Measurements from ENCODE around the gene RPL4.

Gene RPL4

DNA sequence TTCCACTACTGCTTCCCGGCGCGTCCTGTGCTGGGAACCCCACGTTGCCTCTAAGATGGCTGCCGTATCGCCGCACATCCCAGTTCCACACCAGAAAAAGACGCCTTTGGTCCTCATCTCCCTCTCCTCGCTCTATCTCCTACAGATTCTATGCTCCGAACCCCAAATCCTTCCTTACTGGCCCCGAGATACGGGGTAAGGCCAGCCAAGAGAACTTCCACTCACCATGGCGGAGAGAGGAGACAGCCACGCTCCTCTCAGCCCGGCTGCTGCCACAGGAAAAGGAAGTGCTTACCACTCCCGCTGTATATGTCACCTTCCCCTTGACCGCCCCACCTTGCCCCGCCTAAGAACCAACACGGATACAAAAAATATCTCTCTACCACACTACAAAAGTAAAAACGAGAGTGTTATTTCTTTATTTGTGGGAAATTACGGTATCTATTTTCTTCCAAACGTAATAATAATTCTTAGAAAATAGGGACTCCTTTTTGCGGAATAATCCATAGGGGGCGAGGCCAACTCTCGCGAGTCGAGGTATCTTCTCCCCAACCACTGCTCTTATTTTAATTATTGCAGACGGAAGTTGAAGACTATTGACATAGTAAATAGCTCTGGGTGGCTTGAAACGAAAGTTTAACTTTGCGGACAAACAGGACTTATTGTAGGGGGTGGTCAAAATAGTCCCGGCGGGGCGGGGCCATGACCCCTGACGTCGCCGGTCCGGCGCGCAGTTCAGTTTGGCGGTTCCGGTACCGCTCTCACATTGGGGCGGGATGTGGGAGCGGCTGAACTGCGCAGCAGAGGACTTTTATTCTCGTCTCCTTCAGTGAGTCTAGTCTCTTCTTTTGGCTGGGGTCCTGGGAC lies at the start of gene RPL4, which contains the start of gene ZWILCH:
Gene RPL4 (minus strand): TSS at position 293 of the 867 bp plus-strand sequence. CDS start 65 bp downstream, at position 228.
Gene ZWILCH (plus strand): TSS at position 764 of the 867 bp plus-strand sequence. CDS start 13 bp downstream, at position 777.
- peak within 1 kb of the TSS; percentile 86 for H3K4me3 ChIP-seq (ENCODE audit: low read depth, low read length)
- DNase-seq (ENCODE audit: low read depth), result peak; percentile 95
- TF ChIP-seq, protein P1, sequence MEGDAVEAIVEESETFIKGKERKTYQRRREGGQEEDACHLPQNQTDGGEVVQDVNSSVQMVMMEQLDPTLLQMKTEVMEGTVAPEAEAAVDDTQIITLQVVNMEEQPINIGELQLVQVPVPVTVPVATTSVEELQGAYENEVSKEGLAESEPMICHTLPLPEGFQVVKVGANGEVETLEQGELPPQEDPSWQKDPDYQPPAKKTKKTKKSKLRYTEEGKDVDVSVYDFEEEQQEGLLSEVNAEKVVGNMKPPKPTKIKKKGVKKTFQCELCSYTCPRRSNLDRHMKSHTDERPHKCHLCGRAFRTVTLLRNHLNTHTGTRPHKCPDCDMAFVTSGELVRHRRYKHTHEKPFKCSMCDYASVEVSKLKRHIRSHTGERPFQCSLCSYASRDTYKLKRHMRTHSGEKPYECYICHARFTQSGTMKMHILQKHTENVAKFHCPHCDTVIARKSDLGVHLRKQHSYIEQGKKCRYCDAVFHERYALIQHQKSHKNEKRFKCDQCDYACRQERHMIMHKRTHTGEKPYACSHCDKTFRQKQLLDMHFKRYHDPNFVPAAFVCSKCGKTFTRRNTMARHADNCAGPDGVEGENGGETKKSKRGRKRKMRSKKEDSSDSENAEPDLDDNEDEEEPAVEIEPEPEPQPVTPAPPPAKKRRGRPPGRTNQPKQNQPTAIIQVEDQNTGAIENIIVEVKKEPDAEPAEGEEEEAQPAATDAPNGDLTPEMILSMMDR (IDR thresholded peaks at IDR 0.05; ENCODE audit: insufficient read depth, low read depth, low read length, missing control alignments), result no peak

DNA sequence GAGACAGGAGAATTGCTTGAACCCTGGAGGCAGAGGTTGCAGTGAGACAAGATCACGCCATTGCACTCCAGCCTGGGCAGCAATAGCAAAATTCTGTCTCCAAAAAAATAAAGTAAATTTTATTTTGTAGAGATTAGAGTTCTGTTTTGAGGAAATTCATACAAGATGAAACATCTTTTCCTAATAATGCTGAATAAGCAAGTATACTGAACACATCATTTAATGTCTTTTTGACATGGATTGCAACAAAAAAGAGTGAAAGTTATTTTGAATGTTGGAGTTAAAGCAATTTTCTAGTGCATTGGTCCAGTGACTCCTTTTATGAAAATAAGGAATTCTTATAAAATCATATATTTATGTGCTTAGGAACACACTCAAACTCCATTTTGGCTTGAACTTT lies 40.6 kb upstream of the RPL4 start:
- DNase-seq (ENCODE audit: low read depth), result no peak
- TF ChIP-seq, protein P1 (IDR thresholded peaks at IDR 0.05; ENCODE audit: insufficient read depth, low read depth, low read length, missing control alignments), result no peak
- H3K4me3 ChIP-seq (ENCODE audit: low read depth, low read length), result no peak overlapping the region

DNA sequence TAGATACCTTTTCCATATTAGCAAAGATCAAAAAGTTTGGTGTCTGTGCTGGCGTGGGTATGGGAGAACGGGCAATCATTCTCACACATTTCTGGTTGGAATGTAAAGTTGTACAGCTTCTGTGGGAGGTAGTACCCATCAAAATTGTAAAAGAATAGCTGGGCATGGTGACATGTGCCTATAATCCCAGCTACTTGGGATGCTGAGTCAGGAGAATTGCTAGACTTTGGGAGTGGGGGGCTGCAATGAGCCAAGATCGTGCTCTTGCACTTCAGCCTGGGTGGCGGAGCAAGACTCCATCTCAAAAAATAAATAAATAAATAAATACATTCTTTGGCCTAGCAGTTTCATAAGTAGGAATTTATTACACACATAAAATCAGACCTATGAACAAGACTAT lies 38.2 kb upstream of the RPL4 start:
- TF ChIP-seq, protein P1 (IDR thresholded peaks at IDR 0.05; ENCODE audit: insufficient read depth, low read depth, low read length, missing control alignments), result no peak
- H3K4me3 ChIP-seq (ENCODE audit: low read depth, low read length), result no peak overlapping the region
- no peak for DNase-seq (ENCODE audit: low read depth)

DNA sequence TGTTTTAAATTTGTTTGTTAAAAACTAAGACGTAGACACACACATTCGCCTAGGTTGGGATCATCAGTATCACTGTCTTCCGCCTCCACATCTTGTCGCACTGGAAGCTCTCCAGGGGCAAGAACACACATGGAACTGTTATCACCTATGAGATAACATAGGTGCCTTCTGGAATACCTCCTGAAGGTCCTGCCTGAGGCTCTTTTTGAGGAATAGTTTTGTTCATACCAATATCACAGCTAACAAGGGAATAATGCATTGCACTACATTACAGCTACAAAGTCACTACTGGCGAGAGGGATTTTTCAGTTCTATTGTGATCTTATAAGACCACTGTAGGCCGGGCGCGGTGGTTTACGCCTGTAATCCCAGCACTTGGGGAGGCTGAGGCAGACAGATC lies 30.4 kb upstream of the RPL4 start:
- H3K4me3 ChIP-seq (ENCODE audit: low read depth, low read length), result no peak overlapping the region
- no peak for DNase-seq (ENCODE audit: low read depth)
- TF ChIP-seq, protein P1 (IDR thresholded peaks at IDR 0.05; ENCODE audit: insufficient read depth, low read depth, low read length, missing control alignments), result no peak

DNA sequence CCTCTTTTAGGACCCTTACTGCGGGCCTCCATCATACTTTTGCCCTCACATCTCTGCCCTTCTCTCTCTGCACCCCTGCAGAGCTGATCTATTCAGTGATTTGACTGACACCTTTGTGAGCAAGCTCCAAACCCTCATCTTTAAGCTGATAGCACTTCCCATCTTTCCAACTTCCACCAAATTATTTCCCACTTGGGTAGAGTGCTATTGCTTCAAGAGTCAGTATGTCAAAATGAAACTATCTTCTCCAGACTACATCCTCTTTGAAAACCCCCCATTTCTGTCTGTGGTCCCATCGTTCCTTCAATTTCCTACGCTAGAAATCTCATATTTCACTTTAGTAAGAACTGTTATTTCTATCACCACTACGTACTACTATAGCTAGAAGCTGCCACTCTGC lies 20.2 kb upstream of the RPL4 start:
- H3K4me3 ChIP-seq (ENCODE audit: low read depth, low read length), result no peak overlapping the region
- no peak for DNase-seq (ENCODE audit: low read depth)
- TF ChIP-seq, protein P1 (IDR thresholded peaks at IDR 0.05; ENCODE audit: insufficient read depth, low read depth, low read length, missing control alignments), result no peak

DNA sequence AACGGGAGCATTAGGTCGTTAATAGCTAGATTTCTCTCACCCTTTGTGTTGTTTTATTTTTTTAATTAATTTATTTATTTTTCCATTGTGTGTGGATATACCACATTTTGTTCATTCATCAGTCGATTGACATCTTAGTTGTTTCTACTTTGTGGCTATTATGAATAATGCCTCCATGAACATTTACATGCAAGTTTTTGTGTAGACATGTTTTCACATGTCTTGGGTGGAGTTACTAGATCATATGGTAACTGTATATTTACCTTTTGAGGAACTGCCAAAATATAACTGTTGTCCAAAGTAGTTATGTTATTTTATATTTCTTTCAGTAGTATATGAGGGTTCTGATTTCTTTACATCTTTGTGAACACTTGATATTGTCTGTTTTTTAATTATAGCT lies 19.3 kb upstream of the RPL4 start:
- H3K4me3 ChIP-seq (ENCODE audit: low read depth, low read length), result no peak overlapping the region
- TF ChIP-seq, protein P1 (IDR thresholded peaks at IDR 0.05; ENCODE audit: insufficient read depth, low read depth, low read length, missing control alignments), result no peak
- no peak for DNase-seq (ENCODE audit: low read depth)

All from GM12865 (cell line).